ENCODE data around the gene MAPKBP1. TPM values are rescaled to one million over a fixed set of nuclear protein-coding genes. Genes with fewer than 3 reads are reported as not detected.

MAPKBP1 gene
- total and polyA plus RNA-seq, 9 of the 15 experiments (the other 6 are each of a cell fraction or from before 2014, with no cell fraction given) = 0.15 to 9.5 (median 4.5) TPM

DNA sequence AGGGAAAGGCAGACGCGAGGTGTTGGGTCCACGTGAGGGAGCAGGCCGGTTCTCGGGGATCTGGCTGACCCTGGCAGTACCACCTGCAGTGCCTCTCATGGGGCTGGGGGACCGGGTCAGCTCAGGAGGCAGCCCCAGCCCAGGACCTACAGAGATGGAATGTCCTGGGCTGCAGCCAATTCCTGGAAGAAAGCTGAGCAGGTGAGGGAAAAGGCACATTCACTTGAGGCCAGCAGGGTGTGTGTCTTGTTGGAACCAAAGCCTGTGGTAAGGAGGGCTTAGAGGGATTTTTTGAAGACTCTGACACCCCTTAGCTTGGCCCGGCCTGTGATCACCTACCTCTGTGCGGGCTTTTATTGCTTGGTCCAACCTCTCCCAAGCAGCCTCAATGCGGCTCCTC is 80.2 kb downstream of the MAPKBP1 start (continued):
- TF ChIP-seq, protein P1, sequence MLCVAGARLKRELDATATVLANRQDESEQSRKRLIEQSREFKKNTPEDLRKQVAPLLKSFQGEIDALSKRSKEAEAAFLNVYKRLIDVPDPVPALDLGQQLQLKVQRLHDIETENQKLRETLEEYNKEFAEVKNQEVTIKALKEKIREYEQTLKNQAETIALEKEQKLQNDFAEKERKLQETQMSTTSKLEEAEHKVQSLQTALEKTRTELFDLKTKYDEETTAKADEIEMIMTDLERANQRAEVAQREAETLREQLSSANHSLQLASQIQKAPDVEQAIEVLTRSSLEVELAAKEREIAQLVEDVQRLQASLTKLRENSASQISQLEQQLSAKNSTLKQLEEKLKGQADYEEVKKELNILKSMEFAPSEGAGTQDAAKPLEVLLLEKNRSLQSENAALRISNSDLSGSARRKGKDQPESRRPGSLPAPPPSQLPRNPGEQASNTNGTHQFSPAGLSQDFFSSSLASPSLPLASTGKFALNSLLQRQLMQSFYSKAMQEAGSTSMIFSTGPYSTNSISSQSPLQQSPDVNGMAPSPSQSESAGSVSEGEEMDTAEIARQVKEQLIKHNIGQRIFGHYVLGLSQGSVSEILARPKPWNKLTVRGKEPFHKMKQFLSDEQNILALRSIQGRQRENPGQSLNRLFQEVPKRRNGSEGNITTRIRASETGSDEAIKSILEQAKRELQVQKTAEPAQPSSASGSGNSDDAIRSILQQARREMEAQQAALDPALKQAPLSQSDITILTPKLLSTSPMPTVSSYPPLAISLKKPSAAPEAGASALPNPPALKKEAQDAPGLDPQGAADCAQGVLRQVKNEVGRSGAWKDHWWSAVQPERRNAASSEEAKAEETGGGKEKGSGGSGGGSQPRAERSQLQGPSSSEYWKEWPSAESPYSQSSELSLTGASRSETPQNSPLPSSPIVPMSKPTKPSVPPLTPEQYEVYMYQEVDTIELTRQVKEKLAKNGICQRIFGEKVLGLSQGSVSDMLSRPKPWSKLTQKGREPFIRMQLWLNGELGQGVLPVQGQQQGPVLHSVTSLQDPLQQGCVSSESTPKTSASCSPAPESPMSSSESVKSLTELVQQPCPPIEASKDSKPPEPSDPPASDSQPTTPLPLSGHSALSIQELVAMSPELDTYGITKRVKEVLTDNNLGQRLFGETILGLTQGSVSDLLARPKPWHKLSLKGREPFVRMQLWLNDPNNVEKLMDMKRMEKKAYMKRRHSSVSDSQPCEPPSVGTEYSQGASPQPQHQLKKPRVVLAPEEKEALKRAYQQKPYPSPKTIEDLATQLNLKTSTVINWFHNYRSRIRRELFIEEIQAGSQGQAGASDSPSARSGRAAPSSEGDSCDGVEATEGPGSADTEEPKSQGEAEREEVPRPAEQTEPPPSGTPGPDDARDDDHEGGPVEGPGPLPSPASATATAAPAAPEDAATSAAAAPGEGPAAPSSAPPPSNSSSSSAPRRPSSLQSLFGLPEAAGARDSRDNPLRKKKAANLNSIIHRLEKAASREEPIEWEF (CRISPR knock-in tag; IDR thresholded peaks at IDR 0.05) = no peak
- TF ChIP-seq TCF7L2 (IDR thresholded peaks at IDR 0.05; ENCODE audit: low read depth, low read length) (no peak), NR2F6 (CRISPR knock-in tag; IDR thresholded peaks at IDR 0.05) (no peak)
- TF ChIP-seq, protein P2, sequence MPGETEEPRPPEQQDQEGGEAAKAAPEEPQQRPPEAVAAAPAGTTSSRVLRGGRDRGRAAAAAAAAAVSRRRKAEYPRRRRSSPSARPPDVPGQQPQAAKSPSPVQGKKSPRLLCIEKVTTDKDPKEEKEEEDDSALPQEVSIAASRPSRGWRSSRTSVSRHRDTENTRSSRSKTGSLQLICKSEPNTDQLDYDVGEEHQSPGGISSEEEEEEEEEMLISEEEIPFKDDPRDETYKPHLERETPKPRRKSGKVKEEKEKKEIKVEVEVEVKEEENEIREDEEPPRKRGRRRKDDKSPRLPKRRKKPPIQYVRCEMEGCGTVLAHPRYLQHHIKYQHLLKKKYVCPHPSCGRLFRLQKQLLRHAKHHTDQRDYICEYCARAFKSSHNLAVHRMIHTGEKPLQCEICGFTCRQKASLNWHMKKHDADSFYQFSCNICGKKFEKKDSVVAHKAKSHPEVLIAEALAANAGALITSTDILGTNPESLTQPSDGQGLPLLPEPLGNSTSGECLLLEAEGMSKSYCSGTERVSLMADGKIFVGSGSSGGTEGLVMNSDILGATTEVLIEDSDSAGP (CRISPR knock-in tag; IDR thresholded peaks at IDR 0.05) = no peak
- TF ChIP-seq, protein P3, sequence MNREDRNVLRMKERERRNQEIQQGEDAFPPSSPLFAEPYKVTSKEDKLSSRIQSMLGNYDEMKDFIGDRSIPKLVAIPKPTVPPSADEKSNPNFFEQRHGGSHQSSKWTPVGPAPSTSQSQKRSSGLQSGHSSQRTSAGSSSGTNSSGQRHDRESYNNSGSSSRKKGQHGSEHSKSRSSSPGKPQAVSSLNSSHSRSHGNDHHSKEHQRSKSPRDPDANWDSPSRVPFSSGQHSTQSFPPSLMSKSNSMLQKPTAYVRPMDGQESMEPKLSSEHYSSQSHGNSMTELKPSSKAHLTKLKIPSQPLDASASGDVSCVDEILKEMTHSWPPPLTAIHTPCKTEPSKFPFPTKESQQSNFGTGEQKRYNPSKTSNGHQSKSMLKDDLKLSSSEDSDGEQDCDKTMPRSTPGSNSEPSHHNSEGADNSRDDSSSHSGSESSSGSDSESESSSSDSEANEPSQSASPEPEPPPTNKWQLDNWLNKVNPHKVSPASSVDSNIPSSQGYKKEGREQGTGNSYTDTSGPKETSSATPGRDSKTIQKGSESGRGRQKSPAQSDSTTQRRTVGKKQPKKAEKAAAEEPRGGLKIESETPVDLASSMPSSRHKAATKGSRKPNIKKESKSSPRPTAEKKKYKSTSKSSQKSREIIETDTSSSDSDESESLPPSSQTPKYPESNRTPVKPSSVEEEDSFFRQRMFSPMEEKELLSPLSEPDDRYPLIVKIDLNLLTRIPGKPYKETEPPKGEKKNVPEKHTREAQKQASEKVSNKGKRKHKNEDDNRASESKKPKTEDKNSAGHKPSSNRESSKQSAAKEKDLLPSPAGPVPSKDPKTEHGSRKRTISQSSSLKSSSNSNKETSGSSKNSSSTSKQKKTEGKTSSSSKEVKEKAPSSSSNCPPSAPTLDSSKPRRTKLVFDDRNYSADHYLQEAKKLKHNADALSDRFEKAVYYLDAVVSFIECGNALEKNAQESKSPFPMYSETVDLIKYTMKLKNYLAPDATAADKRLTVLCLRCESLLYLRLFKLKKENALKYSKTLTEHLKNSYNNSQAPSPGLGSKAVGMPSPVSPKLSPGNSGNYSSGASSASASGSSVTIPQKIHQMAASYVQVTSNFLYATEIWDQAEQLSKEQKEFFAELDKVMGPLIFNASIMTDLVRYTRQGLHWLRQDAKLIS (CRISPR knock-in tag; IDR thresholded peaks at IDR 0.05) = no peak

Data from K562 (cell line).